Neural cell (in vitro differentiated cells): ENCODE data around the gene OR4B1. TPM values are rescaled to one million over a fixed set of nuclear protein-coding genes. Genes with fewer than 3 reads are reported as not detected.
"Not testable (repeated sequence)": the region's sequence is repeated elsewhere in the genome, so short reads cannot be mapped to it uniquely, and the experiment has no call there.

Source experiments
- H2AFZ ChIP-seq: fragments of 200-600, 300-800 bp; sonication (generic), shearing (Covaris generic); 2 replicates; pipeline ENCODE4 v1.6.0; 2014; ENCODE audit warnings: low read depth, mild to moderate bottlenecking, antibody characterized with exemption, low read length, moderate library complexity
- H3F3A ChIP-seq: fragments of 200-600 bp; shearing (Covaris generic); 2 replicates; pipeline ENCODE4 v1.6.1; 2016; ENCODE audit warnings: mild to moderate bottlenecking, moderate library complexity, mixed read lengths, antibody characterized with exemption, low read length; ENCODE audit not compliant: insufficient read depth, poor library complexity, severe bottlenecking
- H3K27ac ChIP-seq: fragments of 200-600, 300-800 bp; sonication (generic), shearing (Covaris generic); 2 replicates; pipeline ENCODE4 v1.5.1; 2014; ENCODE audit warnings: mild to moderate bottlenecking, low read length, moderate library complexity
- H3K27me3 ChIP-seq: fragments of 300-800, 200-600 bp; sonication (generic), shearing (Covaris generic); 2 replicates; pipeline ENCODE4 v1.6.0; 2014; ENCODE audit warnings: mild to moderate bottlenecking, low read depth, low read length, moderate library complexity; ENCODE audit not compliant: insufficient read depth
- H3K36me3 ChIP-seq: fragments of 300-800, 200-600 bp; sonication (generic), shearing (Covaris generic); 2 replicates; pipeline ENCODE4 v1.5.1; 2014; ENCODE audit warnings: mild to moderate bottlenecking, antibody characterized with exemption, low read length, moderate library complexity; ENCODE audit not compliant: insufficient read depth
- H3K4me2 ChIP-seq: fragments of 300-800, 200-600 bp; sonication (generic), shearing (Covaris generic); 2 replicates; pipeline ENCODE4 v1.6.0; 2014; ENCODE audit warnings: mild to moderate bottlenecking, low read length
- H3K4me3 ChIP-seq: fragments of 300-800, 200-600 bp; sonication (generic), shearing (Covaris generic); 2 replicates; pipeline ENCODE4 v1.5.1; 2014; ENCODE audit warnings: mild to moderate bottlenecking, low read length, moderate library complexity
- H3K79me2 ChIP-seq: fragments of 200-600 bp; shearing (Covaris generic); replicated peaks from 2 replicates; pipeline ENCODE4 v1.6.0; 2014; ENCODE audit warnings: mild to moderate bottlenecking, low read length, moderate library complexity; ENCODE audit not compliant: insufficient read depth
- H3K9ac ChIP-seq: fragments of 300-800, 200-600 bp; sonication (generic), shearing (Covaris generic); 2 replicates; pipeline ENCODE4 v1.6.1; 2016; ENCODE audit warnings: mild to moderate bottlenecking, low read length, mixed read lengths
- H3K9me2 ChIP-seq: fragments of 200-600 bp; shearing (Covaris generic); 2 replicates; pipeline ENCODE4 v1.6.1; 2016; ENCODE audit warnings: mild to moderate bottlenecking, low read length, mixed read lengths; ENCODE audit not compliant: insufficient read depth
- H3K9me3 ChIP-seq: fragments of 200-600, 300-800 bp; sonication (generic), shearing (Covaris generic); 2 replicates; pipeline ENCODE4 v1.6.1; 2016; ENCODE audit warnings: mild to moderate bottlenecking, mixed run types, low read length, moderate library complexity, mixed read lengths
- H4K20me1 ChIP-seq: fragments of 200-600 bp; shearing (Covaris generic); 2 replicates; pipeline ENCODE4 v1.6.1; 2016; ENCODE audit warnings: mild to moderate bottlenecking, mixed run types; ENCODE audit not compliant: insufficient read depth
- EP300 ChIP-seq: fragments of 450-650 bp; conservative IDR thresholded peaks from 2 replicates; pipeline ENCODE4 v1.6.1; 2014; ENCODE audit warnings: antibody characterized with exemption, mild to moderate bottlenecking, moderate library complexity; ENCODE audit not compliant: poor library complexity, severe bottlenecking
- EZH2 ChIP-seq: fragments of 200-600, 300-800 bp; shearing (Covaris generic), sonication (generic); IDR thresholded peaks from 2 replicates; pipeline ENCODE4 v1.6.1; 2014; ENCODE audit warnings: antibody characterized with exemption, low read length, borderline replicate concordance, mild to moderate bottlenecking; ENCODE audit not compliant: insufficient read depth, poor library complexity, severe bottlenecking
- MXI1 ChIP-seq: fragments of 450-650 bp; conservative IDR thresholded peaks from 2 replicates; pipeline ENCODE4 v1.6.1; 2014; ENCODE audit warnings: antibody characterized with exemption, mild to moderate bottlenecking; ENCODE audit not compliant: poor library complexity, severe bottlenecking
- POLR2AphosphoS5 ChIP-seq: IDR thresholded peaks from 2 replicates; pipeline ENCODE4 v1.6.1; 2012
- RAD21 ChIP-seq: fragments of 450-650 bp; conservative IDR thresholded peaks from 2 replicates; pipeline ENCODE4 v1.6.1; 2014; ENCODE audit warnings: antibody characterized with exemption, mild to moderate bottlenecking, moderate library complexity
- SMC3 ChIP-seq: fragments of 450-650 bp; conservative IDR thresholded peaks from 2 replicates; pipeline ENCODE4 v1.6.1; 2014; ENCODE audit warnings: antibody characterized with exemption, mild to moderate bottlenecking, moderate library complexity; ENCODE audit not compliant: poor library complexity
- TAF1 ChIP-seq: IDR thresholded peaks from 2 replicates; pipeline ENCODE4 v1.6.1; 2012; ENCODE audit warnings: low read depth
- polyA plus RNA-seq: library from polyadenylated mRNA; depleted of rRNA; stranded (reverse); fragments of >200 nt; gene quantifications from 2 replicates; pipeline ENCODE4 v1.2.3, GENCODE V29; 2014
- TF ChIP-seq, protein P1 (sequence below): IDR thresholded peaks from 2 replicates; pipeline ENCODE4 v1.6.1; 2012; ENCODE audit warnings: borderline replicate concordance
- TF ChIP-seq, protein P2 (sequence below): fragments of 450-650 bp; IDR thresholded peaks from 2 replicates; pipeline ENCODE4 v1.5.1; 2014; ENCODE audit warnings: antibody characterized with exemption, mild to moderate bottlenecking, moderate library complexity; ENCODE audit not compliant: poor library complexity, severe bottlenecking

OR4B1 gene
- polyA plus RNA-seq, 1 donor from 2014 or later: not detected

DNA sequence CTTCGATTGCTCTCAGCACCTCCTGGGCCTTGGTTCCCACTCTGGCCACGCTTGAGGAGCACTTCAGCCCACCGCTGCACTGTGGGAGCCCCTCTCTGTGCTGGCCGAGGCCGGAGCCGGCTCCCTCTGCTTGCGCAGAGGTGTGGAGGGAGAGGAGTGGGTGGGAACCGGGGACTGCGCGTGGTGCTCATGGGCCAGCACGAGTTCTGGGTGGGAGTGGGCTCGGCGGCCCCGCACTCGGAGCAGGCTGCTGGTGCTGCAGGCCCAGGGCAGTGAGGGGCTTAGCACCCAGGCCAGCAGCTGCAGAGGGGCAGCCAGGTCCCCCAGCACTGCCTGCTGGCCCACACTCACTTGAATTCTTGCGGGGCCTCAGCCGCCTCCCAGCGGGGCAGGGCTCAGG is 12.2 kb downstream of the OR4B1 start:
- H3K9me3 ChIP-seq: peaks cover 5% of the 10 kb centered on the region
- no peaks in the 10 kb centered on the region for H3K79me2 ChIP-seq
- no peak overlapping the region for H3K4me3 ChIP-seq
- no peak overlapping the region for H3K27ac ChIP-seq
- no peaks in the 10 kb centered on the region for H3K36me3 ChIP-seq
- H3K9me2 ChIP-seq: no peaks in the 10 kb centered on the region
- no peaks in the 10 kb centered on the region for H4K20me1 ChIP-seq
- H3F3A ChIP-seq: no peaks in the 10 kb centered on the region
- H2AFZ ChIP-seq: no peak overlapping the region
- TF ChIP-seq POLR2AphosphoS5: no peak
- no peak for TF ChIP-seq RAD21
- TF ChIP-seq MXI1: no peak
- no peak for TF ChIP-seq TAF1
- no peak for TF ChIP-seq EP300
- TF ChIP-seq, protein P1, sequence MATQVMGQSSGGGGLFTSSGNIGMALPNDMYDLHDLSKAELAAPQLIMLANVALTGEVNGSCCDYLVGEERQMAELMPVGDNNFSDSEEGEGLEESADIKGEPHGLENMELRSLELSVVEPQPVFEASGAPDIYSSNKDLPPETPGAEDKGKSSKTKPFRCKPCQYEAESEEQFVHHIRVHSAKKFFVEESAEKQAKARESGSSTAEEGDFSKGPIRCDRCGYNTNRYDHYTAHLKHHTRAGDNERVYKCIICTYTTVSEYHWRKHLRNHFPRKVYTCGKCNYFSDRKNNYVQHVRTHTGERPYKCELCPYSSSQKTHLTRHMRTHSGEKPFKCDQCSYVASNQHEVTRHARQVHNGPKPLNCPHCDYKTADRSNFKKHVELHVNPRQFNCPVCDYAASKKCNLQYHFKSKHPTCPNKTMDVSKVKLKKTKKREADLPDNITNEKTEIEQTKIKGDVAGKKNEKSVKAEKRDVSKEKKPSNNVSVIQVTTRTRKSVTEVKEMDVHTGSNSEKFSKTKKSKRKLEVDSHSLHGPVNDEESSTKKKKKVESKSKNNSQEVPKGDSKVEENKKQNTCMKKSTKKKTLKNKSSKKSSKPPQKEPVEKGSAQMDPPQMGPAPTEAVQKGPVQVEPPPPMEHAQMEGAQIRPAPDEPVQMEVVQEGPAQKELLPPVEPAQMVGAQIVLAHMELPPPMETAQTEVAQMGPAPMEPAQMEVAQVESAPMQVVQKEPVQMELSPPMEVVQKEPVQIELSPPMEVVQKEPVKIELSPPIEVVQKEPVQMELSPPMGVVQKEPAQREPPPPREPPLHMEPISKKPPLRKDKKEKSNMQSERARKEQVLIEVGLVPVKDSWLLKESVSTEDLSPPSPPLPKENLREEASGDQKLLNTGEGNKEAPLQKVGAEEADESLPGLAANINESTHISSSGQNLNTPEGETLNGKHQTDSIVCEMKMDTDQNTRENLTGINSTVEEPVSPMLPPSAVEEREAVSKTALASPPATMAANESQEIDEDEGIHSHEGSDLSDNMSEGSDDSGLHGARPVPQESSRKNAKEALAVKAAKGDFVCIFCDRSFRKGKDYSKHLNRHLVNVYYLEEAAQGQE: no peak
- TF ChIP-seq, protein P2, sequence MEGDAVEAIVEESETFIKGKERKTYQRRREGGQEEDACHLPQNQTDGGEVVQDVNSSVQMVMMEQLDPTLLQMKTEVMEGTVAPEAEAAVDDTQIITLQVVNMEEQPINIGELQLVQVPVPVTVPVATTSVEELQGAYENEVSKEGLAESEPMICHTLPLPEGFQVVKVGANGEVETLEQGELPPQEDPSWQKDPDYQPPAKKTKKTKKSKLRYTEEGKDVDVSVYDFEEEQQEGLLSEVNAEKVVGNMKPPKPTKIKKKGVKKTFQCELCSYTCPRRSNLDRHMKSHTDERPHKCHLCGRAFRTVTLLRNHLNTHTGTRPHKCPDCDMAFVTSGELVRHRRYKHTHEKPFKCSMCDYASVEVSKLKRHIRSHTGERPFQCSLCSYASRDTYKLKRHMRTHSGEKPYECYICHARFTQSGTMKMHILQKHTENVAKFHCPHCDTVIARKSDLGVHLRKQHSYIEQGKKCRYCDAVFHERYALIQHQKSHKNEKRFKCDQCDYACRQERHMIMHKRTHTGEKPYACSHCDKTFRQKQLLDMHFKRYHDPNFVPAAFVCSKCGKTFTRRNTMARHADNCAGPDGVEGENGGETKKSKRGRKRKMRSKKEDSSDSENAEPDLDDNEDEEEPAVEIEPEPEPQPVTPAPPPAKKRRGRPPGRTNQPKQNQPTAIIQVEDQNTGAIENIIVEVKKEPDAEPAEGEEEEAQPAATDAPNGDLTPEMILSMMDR: no peak
- no peak for TF ChIP-seq SMC3
- TF ChIP-seq EZH2: no peak
- H3K4me2 ChIP-seq: no peak overlapping the region
- H3K9ac ChIP-seq: no peak overlapping the region
- no peaks in the 10 kb centered on the region for H3K27me3 ChIP-seq

GRCh38 chr11:48230057-48230456 is 13.4 kb downstream of the OR4B1 start:
- not testable (repeated sequence) for H3K4me3 ChIP-seq, H3K9ac ChIP-seq, H3K27ac ChIP-seq, H3F3A ChIP-seq, H3K79me2 ChIP-seq, H3K9me2 ChIP-seq, H4K20me1 ChIP-seq, H2AFZ ChIP-seq, H3K9me3 ChIP-seq, H3K27me3 ChIP-seq, H3K4me2 ChIP-seq, H3K36me3 ChIP-seq

DNA sequence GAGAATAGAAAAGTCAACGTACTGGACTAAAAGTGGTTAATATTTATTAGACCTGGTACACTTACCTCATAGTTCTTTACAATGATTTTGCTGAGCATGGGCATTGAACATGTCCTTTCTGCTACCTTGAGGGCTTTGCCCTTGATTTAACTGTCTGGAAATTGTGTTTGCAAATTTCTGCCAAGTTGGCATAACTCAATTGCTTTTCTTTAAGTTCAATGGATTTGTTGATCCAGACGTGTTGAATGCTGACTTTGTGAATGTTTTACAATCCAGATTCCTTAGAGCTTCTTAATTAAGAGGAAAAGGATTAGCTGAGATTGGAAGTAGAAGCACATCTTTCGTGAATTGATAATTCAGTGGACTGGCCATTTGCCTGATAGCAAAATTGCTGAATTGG is 21.1 kb downstream of the OR4B1 start:
- Histone ChIP-seq H3K4me2 (no peak overlapping the region), H4K20me1 (no peaks in the 10 kb centered on the region), H3K27me3 (no peaks in the 10 kb centered on the region), H3K9me3 (no peaks in the 10 kb centered on the region), H3K79me2 (no peaks in the 10 kb centered on the region), H3K9ac (no peak overlapping the region), H3K27ac (no peak overlapping the region), H3K4me3 (no peak overlapping the region), H2AFZ (no peak overlapping the region), H3F3A (no peaks in the 10 kb centered on the region), H3K36me3 (no peaks in the 10 kb centered on the region), H3K9me2 (no peaks in the 10 kb centered on the region)
- TF ChIP-seq, protein P2: no peak
- TF ChIP-seq MXI1: no peak
- TF ChIP-seq RAD21: no peak
- TF ChIP-seq, protein P1: no peak
- TF ChIP-seq TAF1: no peak
- no peak for TF ChIP-seq POLR2AphosphoS5
- no peak for TF ChIP-seq EP300
- no peak for TF ChIP-seq SMC3
- TF ChIP-seq EZH2: no peak
